ENCODE data around the gene AADAC.
"Not testable (repeated sequence)": the region's sequence is repeated elsewhere in the genome, so short reads cannot be mapped to it uniquely, and the experiment has no call there.

AADAC gene

DNA sequence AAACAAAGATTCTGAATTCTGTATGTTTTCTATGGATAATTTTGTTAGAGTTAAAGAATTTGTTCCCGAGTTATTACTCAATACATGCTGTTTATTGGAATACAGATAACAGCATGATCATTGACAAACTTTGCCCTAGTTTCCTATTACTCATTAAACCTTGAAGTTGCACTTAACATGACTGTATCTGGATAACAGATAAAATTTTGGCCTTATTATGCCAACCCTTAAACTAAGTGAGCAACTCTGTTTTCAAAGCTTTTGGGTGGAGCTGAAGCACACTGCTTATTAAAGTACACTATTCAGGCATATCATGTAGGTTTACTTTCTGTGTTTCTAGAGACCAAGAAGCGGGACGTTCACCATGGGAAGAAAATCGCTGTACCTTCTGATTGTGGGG lies at the start of gene AADAC:
TSS of gene AADAC (plus strand) at position 318 of the 400 bp plus-strand sequence. CDS start at position 365, 47 bp downstream.
- Histone ChIP-seq H3K9ac (ENCODE audit: low read depth, low read length) (no peak within 1 kb of the TSS), H3K27me3 (ENCODE audit: control insufficient read depth, insufficient read depth, low read length) (no peaks in the 10 kb centered on the region), H3K36me3 (ENCODE audit: control insufficient read depth, insufficient read depth, low read length) (no peaks in the 10 kb centered on the region), H3K4me1 (ENCODE audit: control insufficient read depth, insufficient read depth, low read length) (no peaks in the 10 kb centered on the region), H3K9me3 (ENCODE audit: control insufficient read depth, insufficient read depth, low read length) (peaks cover 5% of the 10 kb centered on the region; the same call in 1 of the 2 replicates), H3K27ac (ENCODE audit: low read depth, low read length) (no peak within 1 kb of the TSS), H3K4me3 (ENCODE audit: low read depth, low read length) (no peak within 1 kb of the TSS)

- not testable (repeated sequence) for H3K9ac ChIP-seq (ENCODE audit: low read depth, low read length); H3K9me3 ChIP-seq (ENCODE audit: control insufficient read depth, insufficient read depth, low read length); H3K27ac ChIP-seq (ENCODE audit: low read depth, low read length); H3K36me3 ChIP-seq (ENCODE audit: control insufficient read depth, insufficient read depth, low read length); H3K27me3 ChIP-seq (ENCODE audit: control insufficient read depth, insufficient read depth, low read length); H3K4me3 ChIP-seq (ENCODE audit: low read depth, low read length); H3K4me1 ChIP-seq (ENCODE audit: control insufficient read depth, insufficient read depth, low read length)
Observed at GRCh38 chr3:151764699-151765098, 49.2 kb upstream of the AADAC start.

DNA sequence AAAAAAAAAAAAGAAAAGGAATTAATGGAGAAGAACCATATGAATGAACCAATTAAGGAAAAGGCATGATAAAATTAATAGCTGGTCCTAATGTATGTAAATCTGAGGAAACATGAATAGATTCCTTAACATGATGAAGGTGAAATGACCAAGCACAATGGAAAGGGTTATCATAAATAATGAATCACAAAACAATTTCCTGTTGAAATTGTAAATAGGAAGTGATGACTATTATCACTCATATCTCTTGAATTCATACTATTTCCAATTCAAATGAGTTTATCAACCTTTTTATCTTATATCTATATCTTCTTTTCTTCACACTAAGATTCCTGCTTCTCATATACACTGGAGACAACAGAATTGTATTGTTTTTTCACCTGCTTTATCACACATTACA lies 48.2 kb upstream of the AADAC start:
- Histone ChIP-seq H3K27ac (ENCODE audit: low read depth, low read length) (no peak overlapping the region), H3K27me3 (ENCODE audit: control insufficient read depth, insufficient read depth, low read length) (no peaks in the 10 kb centered on the region), H3K9ac (ENCODE audit: low read depth, low read length) (no peak overlapping the region), H3K4me1 (ENCODE audit: control insufficient read depth, insufficient read depth, low read length) (no peaks in the 10 kb centered on the region), H3K4me3 (ENCODE audit: low read depth, low read length) (no peak overlapping the region), H3K36me3 (ENCODE audit: control insufficient read depth, insufficient read depth, low read length) (no peaks in the 10 kb centered on the region), H3K9me3 (ENCODE audit: control insufficient read depth, insufficient read depth, low read length) (no peaks in the 10 kb centered on the region)

- no peaks in the 10 kb centered on the region for H3K9me3 ChIP-seq (ENCODE audit: control insufficient read depth, insufficient read depth, low read length)
- no peaks in the 10 kb centered on the region for H3K27me3 ChIP-seq (ENCODE audit: control insufficient read depth, insufficient read depth, low read length)
- H3K9ac ChIP-seq (ENCODE audit: low read depth, low read length) = no peak overlapping the region
- H3K36me3 ChIP-seq (ENCODE audit: control insufficient read depth, insufficient read depth, low read length) = no peaks in the 10 kb centered on the region
- no peak overlapping the region for H3K27ac ChIP-seq (ENCODE audit: low read depth, low read length)
- H3K4me1 ChIP-seq (ENCODE audit: control insufficient read depth, insufficient read depth, low read length) = no peaks in the 10 kb centered on the region
- H3K4me3 ChIP-seq (ENCODE audit: low read depth, low read length) = no peak overlapping the region
Observed at GRCh38 chr3:151766454-151766853, 47.5 kb upstream of the AADAC start.

DNA sequence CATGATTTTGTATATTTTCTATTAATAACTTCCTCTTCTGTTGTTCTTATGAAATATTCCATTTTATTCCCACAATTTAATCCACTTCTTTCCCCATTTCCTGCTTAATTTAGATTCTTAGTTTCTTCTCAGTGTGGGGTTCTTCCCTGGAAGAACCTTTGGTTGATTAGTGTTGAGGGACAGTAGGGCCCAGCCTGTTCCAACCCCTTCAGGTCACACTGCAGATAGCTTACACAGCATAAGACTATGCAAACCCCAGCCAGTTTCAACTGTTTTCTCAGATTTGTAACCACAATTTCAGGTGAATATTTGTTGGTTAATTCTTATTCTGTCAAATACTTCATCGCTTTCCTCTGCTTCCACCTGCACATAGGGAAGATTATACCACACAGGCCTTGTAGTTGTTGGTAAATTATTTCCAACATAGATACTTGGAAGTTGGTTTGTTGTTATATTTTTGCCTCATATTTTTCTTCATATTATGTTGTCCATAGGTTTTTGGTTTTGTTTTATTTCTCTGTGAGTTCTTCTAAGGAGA lies 45.5 kb upstream of the AADAC start:
- no peak overlapping the region for H3K9ac ChIP-seq (ENCODE audit: low read depth, low read length)
- no peaks in the 10 kb centered on the region for H3K36me3 ChIP-seq (ENCODE audit: control insufficient read depth, insufficient read depth, low read length)
- no peak overlapping the region for H3K27ac ChIP-seq (ENCODE audit: low read depth, low read length)
- no peaks in the 10 kb centered on the region for H3K27me3 ChIP-seq (ENCODE audit: control insufficient read depth, insufficient read depth, low read length)
- H3K4me3 ChIP-seq (ENCODE audit: low read depth, low read length) = no peak overlapping the region
- H3K9me3 ChIP-seq (ENCODE audit: control insufficient read depth, insufficient read depth, low read length) = no peaks in the 10 kb centered on the region
- H3K4me1 ChIP-seq (ENCODE audit: control insufficient read depth, insufficient read depth, low read length) = no peaks in the 10 kb centered on the region

GRCh38 chr3:151769175-151769574 lies 44.7 kb upstream of the AADAC start:
- Histone ChIP-seq H3K27me3 (ENCODE audit: control insufficient read depth, insufficient read depth, low read length) (no peaks in the 10 kb centered on the region), H3K9me3 (ENCODE audit: control insufficient read depth, insufficient read depth, low read length) (no peaks in the 10 kb centered on the region), H3K27ac (ENCODE audit: low read depth, low read length) (no peak overlapping the region), H3K9ac (ENCODE audit: low read depth, low read length) (no peak overlapping the region), H3K4me3 (ENCODE audit: low read depth, low read length) (no peak overlapping the region), H3K36me3 (ENCODE audit: control insufficient read depth, insufficient read depth, low read length) (no peaks in the 10 kb centered on the region), H3K4me1 (ENCODE audit: control insufficient read depth, insufficient read depth, low read length) (no peaks in the 10 kb centered on the region)

GRCh38 chr3:151770956-151771355 lies 43.0 kb upstream of the AADAC start:
- H3K4me1 ChIP-seq (ENCODE audit: control insufficient read depth, insufficient read depth, low read length) = no peaks in the 10 kb centered on the region
- H3K4me3 ChIP-seq (ENCODE audit: low read depth, low read length) = no peak overlapping the region

DNA sequence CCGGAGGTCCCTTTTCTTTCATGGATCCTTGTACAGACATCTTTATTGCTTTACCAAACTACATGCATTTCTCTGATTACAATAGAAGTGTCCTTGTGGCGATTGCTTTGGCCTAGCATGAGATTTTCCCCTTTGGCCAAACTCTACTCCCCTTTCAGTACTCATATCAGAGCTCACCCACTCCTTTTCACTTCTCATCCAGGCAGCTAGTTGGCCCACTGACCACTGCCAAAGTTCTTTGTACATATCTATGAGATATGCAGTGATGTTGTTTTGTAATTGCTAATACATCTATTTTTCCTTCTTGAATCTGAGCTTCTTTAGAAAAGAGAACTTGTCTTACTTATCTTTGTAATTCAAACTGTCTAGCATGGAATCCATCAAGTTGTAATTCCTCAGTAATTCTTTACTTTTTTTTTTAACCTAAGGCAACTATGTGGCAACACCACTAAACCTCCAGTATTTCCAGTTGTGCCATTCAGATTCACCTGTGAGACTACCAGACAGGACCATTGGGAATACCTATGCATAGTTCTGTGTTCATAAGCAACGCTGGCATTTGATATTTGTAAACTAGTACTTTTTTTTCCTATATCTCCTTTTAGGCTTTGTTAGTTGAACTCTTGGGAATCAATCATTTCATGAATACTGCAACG lies 41.0 kb upstream of the AADAC start:
- Histone ChIP-seq H3K4me1 (ENCODE audit: control insufficient read depth, insufficient read depth, low read length) (no peaks in the 10 kb centered on the region), H3K4me3 (ENCODE audit: low read depth, low read length) (no peak overlapping the region), H3K36me3 (ENCODE audit: control insufficient read depth, insufficient read depth, low read length) (no peaks in the 10 kb centered on the region), H3K9ac (ENCODE audit: low read depth, low read length) (no peak overlapping the region), H3K27ac (ENCODE audit: low read depth, low read length) (no peak overlapping the region), H3K27me3 (ENCODE audit: control insufficient read depth, insufficient read depth, low read length) (no peaks in the 10 kb centered on the region), H3K9me3 (ENCODE audit: control insufficient read depth, insufficient read depth, low read length) (no peaks in the 10 kb centered on the region)

More at GRCh38 chr3:151770956-151771355, 43.0 kb upstream of the AADAC start:
- no peak overlapping the region for H3K27ac ChIP-seq (ENCODE audit: low read depth, low read length)
- H3K27me3 ChIP-seq (ENCODE audit: control insufficient read depth, insufficient read depth, low read length) = no peaks in the 10 kb centered on the region
- no peak overlapping the region for H3K9ac ChIP-seq (ENCODE audit: low read depth, low read length)
- H3K36me3 ChIP-seq (ENCODE audit: control insufficient read depth, insufficient read depth, low read length) = no peaks in the 10 kb centered on the region
- H3K9me3 ChIP-seq (ENCODE audit: control insufficient read depth, insufficient read depth, low read length) = no peaks in the 10 kb centered on the region

DNA sequence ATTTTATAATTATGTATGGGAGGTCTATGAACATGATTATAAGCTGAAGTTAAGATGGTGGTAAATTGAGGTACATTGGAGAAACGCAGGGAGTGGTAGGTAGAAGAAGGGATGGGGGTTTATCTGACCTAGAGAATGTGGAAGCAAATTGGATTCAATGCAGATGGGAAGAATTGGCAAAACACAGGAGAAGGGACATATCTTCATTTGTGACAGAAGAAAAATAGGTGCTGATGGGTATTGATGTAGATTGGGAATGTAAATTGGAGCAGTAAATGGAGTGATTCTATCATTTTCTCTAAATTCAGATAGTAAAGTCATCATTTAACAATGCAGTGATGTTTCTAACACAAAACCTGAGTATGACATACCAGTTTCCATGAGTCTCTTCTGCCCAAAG lies 39.7 kb upstream of the AADAC start:
- Histone ChIP-seq H3K4me3 (ENCODE audit: low read depth, low read length) (no peak overlapping the region), H3K27me3 (ENCODE audit: control insufficient read depth, insufficient read depth, low read length) (no peaks in the 10 kb centered on the region), H3K9me3 (ENCODE audit: control insufficient read depth, insufficient read depth, low read length) (no peaks in the 10 kb centered on the region), H3K36me3 (ENCODE audit: control insufficient read depth, insufficient read depth, low read length) (no peaks in the 10 kb centered on the region), H3K27ac (ENCODE audit: low read depth, low read length) (no peak overlapping the region), H3K4me1 (ENCODE audit: control insufficient read depth, insufficient read depth, low read length) (no peaks in the 10 kb centered on the region), H3K9ac (ENCODE audit: low read depth, low read length) (no peak overlapping the region)

- Histone ChIP-seq H3K4me3 (ENCODE audit: low read depth, low read length) (no peak overlapping the region), H3K27ac (ENCODE audit: low read depth, low read length) (no peak overlapping the region), H3K9ac (ENCODE audit: low read depth, low read length) (no peak overlapping the region), H3K36me3 (ENCODE audit: control insufficient read depth, insufficient read depth, low read length) (no peaks in the 10 kb centered on the region), H3K4me1 (ENCODE audit: control insufficient read depth, insufficient read depth, low read length) (no peaks in the 10 kb centered on the region), H3K27me3 (ENCODE audit: control insufficient read depth, insufficient read depth, low read length) (no peaks in the 10 kb centered on the region), H3K9me3 (ENCODE audit: control insufficient read depth, insufficient read depth, low read length) (no peaks in the 10 kb centered on the region)
Observed at GRCh38 chr3:151774910-151775309, 39.0 kb upstream of the AADAC start.

- Histone ChIP-seq H3K36me3 (ENCODE audit: control insufficient read depth, insufficient read depth, low read length) (no peaks in the 10 kb centered on the region), H3K9me3 (ENCODE audit: control insufficient read depth, insufficient read depth, low read length) (no peaks in the 10 kb centered on the region), H3K4me3 (ENCODE audit: low read depth, low read length) (no peak overlapping the region), H3K9ac (ENCODE audit: low read depth, low read length) (no peak overlapping the region), H3K27me3 (ENCODE audit: control insufficient read depth, insufficient read depth, low read length) (no peaks in the 10 kb centered on the region), H3K27ac (ENCODE audit: low read depth, low read length) (no peak overlapping the region), H3K4me1 (ENCODE audit: control insufficient read depth, insufficient read depth, low read length) (no peaks in the 10 kb centered on the region)
Observed at GRCh38 chr3:151775314-151776258, 38.3 kb upstream of the AADAC start.
